ENCODE results near the gene KIFC3.

- TF ChIP-seq CTCF (IDR thresholded peaks at IDR 0.05) (no peak), POLR2A (IDR thresholded peaks at IDR 0.05) (no peak)
Observed at GRCh38 chr16:57826706-57827625, 24.7 kb upstream of the KIFC3 start.

All from heart left ventricle (tissue), 13 donors.